Mammary epithelial cell (primary cell): ENCODE results near the gene PIEZO2.

Experiments
- CTCF ChIP-seq, 2 donors: IDR thresholded peaks in 1 of 2; conservative IDR thresholded peaks in 1 of 2; 2 replicates each; pipeline ENCODE4 v1.5.1; 2011 to 2012; ENCODE audit warnings: inconsistent platforms in 2 of 2, low read length in 2 of 2, mild to moderate bottlenecking in 2 of 2, control low read depth in 1 of 2, low read depth in 1 of 2; ENCODE audit not compliant: insufficient read depth in 1 of 2; ENCODE audit errors: extremely low read depth in 1 of 2
- EZH2 ChIP-seq: IDR thresholded peaks from 2 replicates; pipeline ENCODE4 v1.6.1; 2012; ENCODE audit warnings: low read length, inconsistent platforms, borderline replicate concordance

- TF ChIP-seq CTCF (conservative IDR thresholded peaks at IDR 0.05 in 1 of 2, IDR thresholded peaks at IDR 0.05 in 1 of 2; ENCODE audit: extremely low read depth in 1 of 2, insufficient read depth in 1 of 2, low read depth in 1 of 2, low read length in 2 of 2) (no peak), EZH2 (no peak)
Observed at GRCh38 chr18:11020161-11020853, 129.1 kb downstream of the PIEZO2 start.
